RWPE2 (cell line): ENCODE results near the gene TTLL6.
A peak's percentile ranks its signal among the peaks of the same experiment; 100 is the strongest.
"Not testable (repeated sequence)": the region's sequence is repeated elsewhere in the genome, so short reads cannot be mapped to it uniquely, and the experiment has no call there.

Experiments used
- ATAC-seq: fragments of 200-7000 bp; cut with Tn5 transposase; 3 replicates; pipeline ENCODE4 v1.9.1; 2021; ENCODE audit warnings: low read depth
- DNase-seq: peaks from one replicate; pipeline ENCODE4 v3.0.0-alpha.2; 2020; ENCODE audit warnings: low spot score
- H3K27ac ChIP-seq: fragments of 450-650 bp; 2 replicates; pipeline ENCODE4 v1.5.1; 2017; ENCODE audit warnings: mild to moderate bottlenecking; ENCODE audit not compliant: poor library complexity, severe bottlenecking
- H3K27me3 ChIP-seq: fragments of 250-450 bp; sonication (Bioruptor Pico); 2 replicates; pipeline ENCODE4 v1.5.1; 2021; ENCODE audit warnings: mild to moderate bottlenecking, moderate library complexity; ENCODE audit not compliant: insufficient read depth, poor library complexity, severe bottlenecking
- H3K36me3 ChIP-seq: fragments of 250-450 bp; sonication (Bioruptor Pico); 2 replicates; pipeline ENCODE4 v1.5.1; 2020; ENCODE audit warnings: low read depth, mild to moderate bottlenecking, moderate library complexity
- H3K4me1 ChIP-seq: fragments of 250-450 bp; sonication (Bioruptor Pico); 2 replicates; pipeline ENCODE4 v1.5.1; 2021; ENCODE audit warnings: mild to moderate bottlenecking, moderate library complexity; ENCODE audit not compliant: insufficient read depth, poor library complexity, severe bottlenecking
- H3K4me3 ChIP-seq: fragments of 250-450 bp; sonication (Bioruptor Pico); 2 replicates; pipeline ENCODE4 v1.5.1; 2021; ENCODE audit warnings: mild to moderate bottlenecking, moderate library complexity; ENCODE audit not compliant: severe bottlenecking
- H3K9me3 ChIP-seq: fragments of 250-450 bp; sonication (Bioruptor Pico); 2 replicates; pipeline ENCODE4 v1.5.1; 2021; ENCODE audit warnings: mild to moderate bottlenecking, moderate library complexity; ENCODE audit not compliant: severe bottlenecking
- CTCF ChIP-seq: fragments of 450-650 bp; IDR thresholded peaks from one replicate; pipeline ENCODE4 v1.5.1; 2017; ENCODE audit warnings: mild to moderate bottlenecking, moderate library complexity; ENCODE audit not compliant: poor library complexity, severe bottlenecking

TTLL6 gene

GRCh38 chr17:48719642-48720265 is 97.3 kb downstream of the TTLL6 start:
- TF ChIP-seq CTCF = no peak
- Histone ChIP-seq H3K9me3 (no peaks in the 10 kb centered on the region), H3K36me3 (0 out of 2 replicates have a peak, but pooled peaks cover 3% of the 10 kb centered on the region), H3K4me1 (no peaks in the 10 kb centered on the region), H3K4me3 (no peak overlapping the region), H3K27ac (no peak overlapping the region), H3K27me3 (peaks cover 100% of the 10 kb centered on the region)
- ATAC-seq (no peak), DNase-seq (peak; percentile 54)

GRCh38 chr17:48718761-48719641 is 98.0 kb downstream of the TTLL6 start:
- Histone ChIP-seq H3K4me1 (no peaks in the 10 kb centered on the region), H3K36me3 (0 out of 2 replicates have a peak, but pooled peaks cover 3% of the 10 kb centered on the region), H3K27ac (no peak overlapping the region), H3K27me3 (peaks cover 97% of the 10 kb centered on the region), H3K4me3 (no peak overlapping the region), H3K9me3 (no peaks in the 10 kb centered on the region)
- ATAC-seq (peak; percentile 42; the same call in 2 of the 3 replicates), DNase-seq (peak; percentile 39)
- TF ChIP-seq CTCF = no peak

GRCh38 chr17:48718227-48718760 is 98.7 kb downstream of the TTLL6 start:
- H3K9me3 ChIP-seq = no peaks in the 10 kb centered on the region
- no peaks in the 10 kb centered on the region for H3K4me1 ChIP-seq
- DNase-seq (no peak), ATAC-seq (no peak)
- no peak overlapping the region for H3K4me3 ChIP-seq
- H3K27me3 ChIP-seq = peaks cover 90% of the 10 kb centered on the region
- no peak overlapping the region for H3K27ac ChIP-seq
- 0 out of 2 replicates have a peak, but pooled peaks cover 3% of the 10 kb centered on the region for H3K36me3 ChIP-seq
- no peak for TF ChIP-seq CTCF

GRCh38 chr17:48717367-48718226 is 99.4 kb downstream of the TTLL6 start:
- no peak overlapping the region for H3K27ac ChIP-seq
- H3K4me3 ChIP-seq = no peak overlapping the region
- H3K27me3 ChIP-seq = peaks cover 84% of the 10 kb centered on the region
- DNase-seq = no peak
- no peak for TF ChIP-seq CTCF
- H3K9me3 ChIP-seq = no peaks in the 10 kb centered on the region
- H3K4me1 ChIP-seq = no peaks in the 10 kb centered on the region
- H3K36me3 ChIP-seq = 0 out of 2 replicates have a peak, but pooled peaks cover 3% of the 10 kb centered on the region
- ATAC-seq = no peak

GRCh38 chr17:48716549-48716948 is 100.5 kb downstream of the TTLL6 start:
- H3K27me3 ChIP-seq = peaks cover 78% of the 10 kb centered on the region

More at GRCh38 chr17:48716549-48716948, 100.5 kb downstream of the TTLL6 start:
- not testable (repeated sequence) for H3K36me3 ChIP-seq, ATAC-seq, H3K4me3 ChIP-seq, H3K4me1 ChIP-seq, H3K9me3 ChIP-seq, DNase-seq, H3K27ac ChIP-seq
